AG04450 (cell line): Measurements from ENCODE around the gene INSIG2. TPM values are rescaled to one million over a fixed set of nuclear protein-coding genes. Genes with fewer than 3 reads are reported as not detected.

Experiments
- CTCF ChIA-PET: fragments of 300-600, 350-600 bp; formaldehyde crosslinking; extraction: SDS; loops from one replicate; lab custom pipeline; 2022; ENCODE audit warnings: antibody characterized with exemption, inconsistent platforms; lab: Charles Lee
- POLR2A ChIA-PET: fragments of 350-600 bp; formaldehyde crosslinking; extraction: SDS; loops from one replicate; lab custom pipeline; 2021; ENCODE audit warnings: antibody characterized with exemption, inconsistent platforms; lab: Yijun Ruan, JAX
- DNase-seq: peaks from one replicate; pipeline ENCODE4 v3.0.0-alpha.2; 2011; ENCODE audit warnings: low read depth, low spot score
- H3K27ac ChIP-seq: one replicate; pipeline ENCODE4 v1.5.1; 2012; ENCODE audit warnings: low read depth, low read length, control low read depth
- H3K27me3 ChIP-seq: one replicate; pipeline ENCODE4 v1.6.0; 2012; ENCODE audit warnings: low read length; ENCODE audit not compliant: control insufficient read depth, insufficient read depth
- H3K4me3 ChIP-seq: 2 replicates; pipeline ENCODE4 v1.5.1; 2011; ENCODE audit warnings: mild to moderate bottlenecking, low read depth, low read length, control low read depth
- H3K9me3 ChIP-seq: 2 replicates; pipeline ENCODE4 v1.5.1; 2012; ENCODE audit warnings: low read length; ENCODE audit not compliant: control insufficient read depth, insufficient read depth
- CTCF ChIP-seq: IDR thresholded peaks from 2 replicates; pipeline ENCODE4 v1.5.1; 2011; ENCODE audit warnings: low read depth, low read length, control low read depth, inconsistent platforms
- polyA plus RNA-seq: library from polyadenylated mRNA; depleted of rRNA; stranded (reverse); fragments of >200 nt; gene quantifications from 2 replicates; pipeline ENCODE4 v1.2.3, GENCODE V29; 2011

Gene INSIG2
- polyA plus RNA-seq, 1 experiment, result 19.3 TPM

- no peaks in the 10 kb centered on the region for H3K27me3 ChIP-seq
- H3K27ac ChIP-seq, result no peak overlapping the region
- no peak overlapping the region for H3K4me3 ChIP-seq
- POLR2A ChIA-PET, result no interaction called here
- CTCF ChIA-PET, result no interaction called here
- TF ChIP-seq CTCF, result no peak
- DNase-seq, result no peak
- H3K9me3 ChIP-seq, result no peaks in the 10 kb centered on the region
Observed at GRCh38 chr2:118145806-118146205, 57.5 kb downstream of the INSIG2 start.

- no peaks in the 10 kb centered on the region for H3K9me3 ChIP-seq
- no peak overlapping the region for H3K4me3 ChIP-seq
- ChIA-PET CTCF (interaction anchor here (0.6 kb wide), 1 partner anchor 1668 kb away, joined by 3 read pairs; no protein-coding TSS in a partner anchor), POLR2A (no interaction called here)
- TF ChIP-seq CTCF, result no peak
- no peak for DNase-seq
- no peaks in the 10 kb centered on the region for H3K27me3 ChIP-seq
- no peak overlapping the region for H3K27ac ChIP-seq
Observed at GRCh38 chr2:118146315-118147283, 58.3 kb downstream of the INSIG2 start.

- CTCF ChIA-PET, result no interaction called here
- H3K4me3 ChIP-seq, result no peak overlapping the region
- no peak for TF ChIP-seq CTCF
- POLR2A ChIA-PET, result no interaction called here
- DNase-seq, result no peak
- H3K27me3 ChIP-seq, result no peaks in the 10 kb centered on the region
- H3K9me3 ChIP-seq, result no peaks in the 10 kb centered on the region
- no peak overlapping the region for H3K27ac ChIP-seq
Observed at GRCh38 chr2:118148133-118148532, 59.9 kb downstream of the INSIG2 start.

GRCh38 chr2:118148809-118149208 is 60.5 kb downstream of the INSIG2 start:
- 0 out of 2 replicates have a peak, but pooled peaks have one; percentile 6 for TF ChIP-seq CTCF
- no peaks in the 10 kb centered on the region for H3K9me3 ChIP-seq
- ChIA-PET CTCF (no interaction called here), POLR2A (no interaction called here)
- no peak overlapping the region for H3K27ac ChIP-seq
- H3K27me3 ChIP-seq, result no peaks in the 10 kb centered on the region
- no peak overlapping the region for H3K4me3 ChIP-seq
- no peak for DNase-seq

- no peaks in the 10 kb centered on the region for H3K27me3 ChIP-seq
- no peak for DNase-seq
- POLR2A ChIA-PET, result no interaction called here
- CTCF ChIA-PET, result interaction anchor here (0.6 kb wide), 1 partner anchor 1009 kb away, joined by 3 read pairs; no protein-coding TSS in a partner anchor
- TF ChIP-seq CTCF, result no peak
- no peaks in the 10 kb centered on the region for H3K9me3 ChIP-seq
- H3K4me3 ChIP-seq, result no peak overlapping the region
- H3K27ac ChIP-seq, result no peak overlapping the region
Observed at GRCh38 chr2:118150294-118150693, 62.0 kb downstream of the INSIG2 start.
